Esophagus squamous epithelium (tissue), 4 donors: ENCODE data around the gene ZNF726.

Source experiments
- POLR2A ChIP-seq, 4 donors: fragments of 450-650 bp; IDR thresholded peaks; one replicate each; pipeline ENCODE4 v1.6.1; 2017; ENCODE audit warnings: antibody characterized with exemption in 4 of 4, mild to moderate bottlenecking in 4 of 4, moderate library complexity in 3 of 4
- TF ChIP-seq, protein P1 (sequence below), 6 experiments: fragments of 450-650 bp in 4 of 6; fragments of 200-600 bp in 2 of 6; sonication (generic) in 2 of 6; IDR thresholded peaks; one replicate each; pipeline ENCODE4 v1.5.1; 2016 to 2019; ENCODE audit warnings: antibody characterized with exemption in 6 of 6, mild to moderate bottlenecking in 4 of 6, moderate library complexity in 4 of 6

DNA sequence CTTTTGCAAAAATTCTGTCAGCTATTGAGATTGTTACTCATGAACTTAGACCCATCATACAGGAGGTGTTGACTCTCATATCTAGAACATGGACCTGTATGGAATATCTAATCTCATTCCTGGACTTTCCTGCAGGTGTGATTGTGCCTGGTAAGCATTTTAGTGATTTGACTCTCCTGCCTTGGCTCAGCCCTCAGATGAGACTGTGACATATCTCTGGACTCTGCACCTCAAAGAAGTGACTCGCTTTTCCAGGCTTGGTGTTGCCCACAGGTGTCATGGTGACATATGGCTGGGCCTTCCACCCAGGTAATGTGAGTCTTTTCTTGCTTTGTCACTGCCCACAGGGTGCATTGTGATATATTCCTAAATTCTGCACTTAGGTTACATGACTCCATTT, 17.8 kb upstream of the ZNF726 start:
- TF ChIP-seq, protein P1, sequence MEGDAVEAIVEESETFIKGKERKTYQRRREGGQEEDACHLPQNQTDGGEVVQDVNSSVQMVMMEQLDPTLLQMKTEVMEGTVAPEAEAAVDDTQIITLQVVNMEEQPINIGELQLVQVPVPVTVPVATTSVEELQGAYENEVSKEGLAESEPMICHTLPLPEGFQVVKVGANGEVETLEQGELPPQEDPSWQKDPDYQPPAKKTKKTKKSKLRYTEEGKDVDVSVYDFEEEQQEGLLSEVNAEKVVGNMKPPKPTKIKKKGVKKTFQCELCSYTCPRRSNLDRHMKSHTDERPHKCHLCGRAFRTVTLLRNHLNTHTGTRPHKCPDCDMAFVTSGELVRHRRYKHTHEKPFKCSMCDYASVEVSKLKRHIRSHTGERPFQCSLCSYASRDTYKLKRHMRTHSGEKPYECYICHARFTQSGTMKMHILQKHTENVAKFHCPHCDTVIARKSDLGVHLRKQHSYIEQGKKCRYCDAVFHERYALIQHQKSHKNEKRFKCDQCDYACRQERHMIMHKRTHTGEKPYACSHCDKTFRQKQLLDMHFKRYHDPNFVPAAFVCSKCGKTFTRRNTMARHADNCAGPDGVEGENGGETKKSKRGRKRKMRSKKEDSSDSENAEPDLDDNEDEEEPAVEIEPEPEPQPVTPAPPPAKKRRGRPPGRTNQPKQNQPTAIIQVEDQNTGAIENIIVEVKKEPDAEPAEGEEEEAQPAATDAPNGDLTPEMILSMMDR (IDR thresholded peaks at IDR 0.05): no peak
- TF ChIP-seq POLR2A (IDR thresholded peaks at IDR 0.05): no peak
